ENCODE results near the gene RGS7BP. TPM values are rescaled to one million over a fixed set of nuclear protein-coding genes. Genes with fewer than 3 reads are reported as not detected.
"Not testable (repeated sequence)": the region's sequence is repeated elsewhere in the genome, so short reads cannot be mapped to it uniquely, and the experiment has no call there.

The RGS7BP gene
- polyA plus RNA-seq, 3 donors: 0.20 to 0.79 (median 0.67) TPM

DNA sequence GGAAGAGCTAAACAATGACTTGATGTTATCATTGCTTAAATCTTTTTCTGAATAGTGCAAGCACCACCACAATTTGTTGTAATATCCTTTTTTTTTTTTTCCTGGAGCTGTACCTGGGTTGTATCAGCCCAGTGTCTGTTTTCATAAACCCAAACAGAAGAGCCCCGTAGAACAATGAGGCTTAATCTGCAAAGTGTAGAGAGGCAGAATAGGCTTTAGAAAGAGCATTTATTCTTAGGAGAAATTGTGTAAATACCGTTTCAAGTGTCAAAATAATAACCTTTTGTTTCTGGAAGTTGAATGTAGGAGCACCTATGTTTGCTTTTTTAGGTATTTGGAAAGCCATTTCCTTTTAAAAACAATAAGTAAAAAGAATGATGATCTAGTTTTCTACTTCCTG lies 26.4 kb downstream of the RGS7BP start:
- 24% methylated on average over 2 of the region's 2 CpGs for WGBS, 3 donors
- no peak overlapping the region for H3K27ac ChIP-seq (ENCODE audit: low read depth, low read length)

DNA sequence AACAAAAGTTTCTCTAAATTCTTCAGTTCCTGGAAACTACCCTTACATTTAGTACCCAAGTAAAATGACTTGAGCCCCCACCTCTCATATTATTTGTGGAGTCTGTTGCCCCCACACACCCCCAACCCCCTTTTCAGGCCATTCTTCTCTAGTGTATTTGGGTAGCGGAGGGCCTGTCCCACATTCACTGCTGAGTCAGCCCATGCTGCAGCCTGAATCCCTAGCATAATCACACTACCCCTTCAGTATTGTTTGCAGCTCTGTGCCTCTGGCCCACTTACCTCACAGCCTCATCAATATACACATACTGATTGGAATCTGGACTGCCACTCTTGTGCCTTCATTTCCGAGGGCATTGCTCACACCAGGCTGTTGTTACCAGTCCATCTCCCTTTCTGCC lies 26.8 kb downstream of the RGS7BP start:
- 89 to 92% (median 91%) methylated on average over 2 of the region's 2 CpGs for WGBS, 3 donors
- no peak overlapping the region for H3K27ac ChIP-seq (ENCODE audit: low read depth, low read length)

DNA sequence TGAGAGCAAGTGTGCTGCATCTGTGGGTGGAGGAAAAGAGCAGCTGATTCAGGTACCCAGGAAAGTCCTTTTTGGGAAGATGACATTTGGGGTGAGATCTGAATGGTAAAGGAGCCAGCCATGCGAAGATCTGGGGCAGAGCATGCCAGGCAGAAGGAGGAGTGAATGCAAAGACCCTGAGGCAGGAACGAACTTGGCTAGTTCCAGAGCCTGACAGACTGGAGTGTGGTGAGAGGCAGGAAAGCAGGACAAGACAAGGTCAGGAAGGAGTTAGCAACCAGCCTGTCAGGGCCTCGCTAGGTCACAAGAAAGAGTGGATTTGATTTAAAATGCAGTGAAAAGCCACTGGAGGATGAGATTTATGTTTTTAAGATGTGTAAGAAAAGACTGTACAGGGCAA lies 28.2 kb downstream of the RGS7BP start:
- WGBS, 3 donors: 54 to 80% (median 79%) methylated on average over 3 of the region's 3 CpGs
- H3K27ac ChIP-seq (ENCODE audit: low read depth, low read length): no peak overlapping the region

DNA sequence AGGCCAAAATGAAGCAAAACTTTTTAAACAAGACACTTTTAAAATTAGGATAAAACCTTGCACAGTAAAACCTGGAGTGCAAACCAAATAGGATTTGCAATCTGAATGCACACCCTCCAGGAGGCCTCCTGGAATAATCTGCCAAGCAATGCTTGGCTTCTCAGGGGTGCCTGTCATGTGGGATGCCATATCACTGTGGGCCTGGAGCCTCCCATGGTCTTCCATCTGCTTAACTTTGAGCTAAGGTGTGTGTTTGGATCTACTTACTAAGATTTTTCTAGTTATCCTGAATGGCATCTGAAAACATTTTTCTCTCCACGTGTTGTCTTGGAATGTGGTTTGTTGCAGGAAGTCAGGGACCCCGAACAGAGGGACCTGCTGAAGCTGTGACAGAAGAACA lies 52.1 kb downstream of the RGS7BP start:
- 60 to 70% (median 68%) methylated on average over 2 of the region's 2 CpGs for WGBS, 3 donors
- H3K27ac ChIP-seq (ENCODE audit: low read depth, low read length): no peak overlapping the region

DNA sequence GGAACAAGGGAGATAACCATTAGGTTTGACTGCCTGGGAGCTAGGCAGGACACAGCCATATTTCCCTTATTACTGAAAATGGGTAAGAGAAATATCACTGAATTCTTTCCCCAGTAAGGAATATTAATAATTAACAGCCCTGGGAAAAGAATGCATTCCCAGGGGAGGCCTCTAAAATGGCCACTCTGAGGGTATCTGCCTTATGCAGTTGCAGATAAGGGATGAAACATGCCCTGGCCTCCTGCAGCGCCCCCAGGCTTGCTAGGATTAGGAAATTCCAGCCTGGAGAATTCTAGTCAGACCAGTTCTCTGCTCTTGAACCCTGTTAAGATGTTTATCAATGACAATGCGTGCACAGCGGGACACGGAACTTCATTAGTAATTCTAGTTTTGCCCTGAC lies 52.8 kb downstream of the RGS7BP start:
- WGBS, 3 donors: 75 to 91% (median 77%) methylated on average over 4 of the region's 4 CpGs
- not testable (repeated sequence) for H3K27ac ChIP-seq (ENCODE audit: low read depth, low read length)

DNA sequence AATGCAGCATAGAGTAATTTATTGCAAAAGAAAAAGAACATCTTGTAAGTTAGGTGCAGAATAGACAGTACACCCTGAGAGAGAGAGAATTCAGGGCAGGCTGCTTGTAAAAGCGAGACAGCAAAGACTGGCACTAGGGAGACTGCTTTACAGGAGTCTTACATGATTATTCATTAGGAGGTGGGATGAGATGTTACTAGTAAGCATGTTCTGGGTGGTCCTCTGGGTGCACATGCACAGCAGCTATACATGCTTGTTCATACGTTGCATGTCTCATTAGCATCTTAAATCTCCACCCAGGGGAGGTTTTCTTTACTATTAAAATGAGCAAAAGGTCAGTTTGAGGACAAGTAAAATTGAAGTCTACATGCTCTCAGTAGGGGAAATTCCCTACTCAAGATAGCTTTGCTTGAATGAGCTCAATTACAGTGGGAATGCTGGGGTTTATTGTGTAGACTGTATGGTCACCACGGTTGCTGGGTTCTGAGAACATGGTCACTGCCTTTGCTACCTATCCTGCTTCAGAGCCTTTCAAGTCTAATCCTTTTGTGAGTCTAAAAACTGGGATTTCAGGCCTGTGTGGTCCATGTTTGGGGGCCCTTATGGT lies 60.6 kb downstream of the RGS7BP start:
- WGBS, 3 donors: 71 to 81% (median 81%) methylated on average over 3 of the region's 3 CpGs
- no peak overlapping the region for H3K27ac ChIP-seq (ENCODE audit: low read depth, low read length)

DNA sequence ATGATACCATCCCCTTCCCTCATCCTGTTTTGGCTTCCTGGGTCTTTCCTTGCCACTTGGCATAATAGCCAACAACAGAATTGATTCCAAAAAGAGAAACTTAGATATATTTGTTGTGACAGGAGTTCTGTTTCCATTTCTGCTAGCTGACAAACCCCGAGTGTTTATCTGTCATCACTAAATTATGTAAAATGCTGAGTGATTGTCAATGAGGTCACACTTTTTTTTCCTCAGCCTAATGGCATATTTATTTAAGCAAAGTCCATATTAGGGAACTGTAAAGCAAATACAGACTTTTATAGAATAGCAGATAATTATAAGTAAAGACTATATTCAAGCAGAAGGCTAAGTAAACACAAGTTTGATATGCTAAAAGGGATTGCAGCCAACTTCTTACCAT lies 64.0 kb downstream of the RGS7BP start:
- WGBS, 3 donors: 13 to 53% (median 39%) methylated on average over 1 of the region's 1 CpG
- no peak overlapping the region for H3K27ac ChIP-seq (ENCODE audit: low read depth, low read length)

DNA sequence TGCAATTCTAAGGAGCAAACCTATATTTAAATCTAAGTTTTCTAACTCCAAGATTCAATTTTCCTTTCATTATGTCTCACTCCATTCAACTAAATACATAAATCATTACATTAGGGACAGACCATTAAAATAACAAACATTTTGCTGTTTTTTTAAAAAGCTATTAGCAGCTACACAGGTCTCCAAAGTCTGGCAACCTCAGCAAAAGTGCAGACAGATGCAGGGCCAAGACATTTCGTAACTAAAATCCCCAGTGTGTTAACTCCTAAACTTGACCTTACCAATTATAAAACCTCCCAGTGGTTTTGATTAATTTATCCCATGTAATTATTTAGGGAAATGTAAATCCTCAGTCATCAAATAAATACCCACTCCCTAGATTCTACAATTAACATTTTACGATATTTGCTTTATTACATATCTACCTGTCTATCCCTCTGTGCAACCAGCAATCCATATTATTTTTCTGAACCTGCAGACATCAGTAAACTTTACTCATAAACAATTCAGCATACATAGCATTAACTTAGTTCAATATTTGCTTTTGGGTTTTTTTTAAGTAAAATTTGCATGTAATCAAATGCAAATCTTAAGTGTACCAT lies 64.7 kb downstream of the RGS7BP start:
- WGBS, 3 donors: 70 to 77% (median 72%) methylated on average over 2 of the region's 2 CpGs
- no peak overlapping the region for H3K27ac ChIP-seq (ENCODE audit: low read depth, low read length)

DNA sequence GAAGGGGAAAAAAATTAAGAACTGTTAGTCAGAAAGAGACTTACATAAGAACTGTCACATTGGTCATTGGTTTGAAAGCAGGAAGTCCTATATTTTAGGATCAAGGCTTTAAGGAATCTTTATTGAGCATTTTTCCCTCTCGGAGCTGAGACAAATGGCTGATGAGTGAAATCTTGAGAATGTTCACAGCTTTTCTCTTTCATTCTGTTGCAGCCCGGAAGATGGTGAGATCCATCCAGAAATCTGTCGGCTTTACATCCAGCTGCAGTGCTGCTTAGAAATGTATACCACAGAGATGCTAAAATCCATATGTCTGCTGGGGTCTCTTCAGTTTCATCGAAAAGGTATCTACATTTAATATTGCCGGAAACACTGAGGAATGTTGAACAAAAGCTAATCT lies 69.7 kb downstream of the RGS7BP start:
- H3K27ac ChIP-seq (ENCODE audit: low read depth, low read length): no peak overlapping the region
- WGBS, 3 donors: 76 to 77% (median 76%) methylated on average over 5 of the region's 5 CpGs

DNA sequence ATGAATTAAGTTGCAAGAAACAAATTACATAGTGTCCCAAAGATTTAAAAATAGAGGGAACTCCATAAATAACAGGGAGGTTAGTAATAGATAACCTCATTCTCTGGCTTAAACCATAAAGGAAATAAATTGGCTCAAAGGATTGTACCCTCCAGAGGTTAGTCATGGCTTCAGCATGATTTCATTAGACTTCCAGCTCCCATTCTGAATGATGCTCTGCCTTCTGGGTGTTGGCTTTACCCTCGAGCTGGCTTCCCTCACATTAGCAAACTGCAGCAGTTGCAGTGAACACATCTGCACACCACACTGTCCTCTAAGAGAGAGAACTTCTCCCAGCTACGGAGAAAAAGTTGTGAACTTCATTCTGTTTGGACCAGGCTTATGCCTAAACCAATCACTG lies 70.4 kb downstream of the RGS7BP start:
- 55 to 59% (median 57%) methylated on average over 2 of the region's 2 CpGs for WGBS, 3 donors
- no peak overlapping the region for H3K27ac ChIP-seq (ENCODE audit: low read depth, low read length)

DNA sequence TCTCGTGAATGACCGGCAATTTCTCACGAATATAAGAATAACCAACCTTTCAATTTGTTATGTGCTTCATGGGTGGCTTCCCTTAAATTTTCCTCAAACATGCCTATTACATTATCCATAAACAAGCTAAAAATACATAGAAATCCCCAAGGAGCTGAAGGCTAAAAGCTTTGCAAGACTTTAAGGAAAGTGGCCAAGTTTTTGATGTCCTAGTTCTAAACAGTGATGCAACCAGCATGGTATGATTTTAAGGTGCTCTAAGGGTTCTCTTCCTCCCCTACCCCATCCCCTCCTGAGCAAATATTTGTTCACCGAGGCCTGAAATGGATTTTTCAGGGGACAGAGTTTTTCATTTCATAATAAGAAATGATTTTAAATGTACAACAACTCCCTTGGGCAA lies 79.8 kb downstream of the RGS7BP start:
- 62 to 65% (median 64%) methylated on average over 4 of the region's 4 CpGs for WGBS, 3 donors
- H3K27ac ChIP-seq (ENCODE audit: low read depth, low read length): no peak overlapping the region

DNA sequence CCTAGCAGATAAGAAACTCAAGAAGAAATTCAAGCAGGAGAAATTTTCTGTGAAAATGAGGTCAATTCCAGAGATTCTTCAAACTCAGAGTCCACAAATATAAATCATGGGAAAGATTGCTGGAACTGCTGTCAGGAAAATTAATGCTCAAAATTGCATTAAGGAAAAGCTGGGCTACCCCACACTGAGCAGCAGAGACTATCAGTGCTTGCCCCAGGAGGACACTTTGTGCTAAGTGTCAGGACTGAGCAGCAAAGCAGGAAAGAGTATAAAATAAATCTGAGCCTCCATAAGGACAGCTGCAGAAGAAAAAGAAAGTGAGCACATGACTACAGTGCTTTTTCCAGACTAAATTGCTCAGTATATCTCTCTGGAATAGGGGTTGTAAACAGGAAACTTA lies 81.6 kb downstream of the RGS7BP start:
- no peak overlapping the region for H3K27ac ChIP-seq (ENCODE audit: low read depth, low read length)

DNA sequence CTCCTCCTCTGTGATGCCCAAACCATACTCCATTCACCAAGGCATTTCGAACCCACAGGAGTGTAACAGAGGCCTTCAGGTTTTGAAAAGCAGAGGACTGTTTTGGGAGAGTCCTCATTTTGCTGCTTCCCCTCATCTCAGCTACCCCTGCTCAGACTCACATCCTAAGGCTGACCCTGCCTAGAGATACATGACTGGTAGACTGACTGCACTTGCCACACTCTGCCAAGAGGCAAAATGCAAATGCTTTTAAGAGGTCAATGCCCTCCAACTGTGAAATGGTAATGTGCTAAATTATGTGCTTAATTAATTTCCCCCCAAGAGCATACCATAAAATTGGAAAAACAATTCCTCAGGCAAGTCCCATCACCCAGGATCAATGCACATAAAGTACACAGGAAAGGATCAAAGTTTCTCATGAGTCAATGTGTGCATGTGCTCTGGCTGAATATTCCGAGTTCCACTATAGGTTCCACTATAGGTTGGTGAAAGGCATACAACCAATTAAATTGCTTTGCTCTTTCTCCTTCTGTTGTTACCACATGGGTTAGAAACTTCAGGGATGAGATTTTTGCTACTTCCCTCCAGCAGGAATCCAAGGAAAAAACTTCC lies 87.0 kb downstream of the RGS7BP start:
- no peak overlapping the region for H3K27ac ChIP-seq (ENCODE audit: low read depth, low read length)
- WGBS, 3 donors: 47 to 65% (median 53%) methylated on average over 2 of the region's 2 CpGs

DNA sequence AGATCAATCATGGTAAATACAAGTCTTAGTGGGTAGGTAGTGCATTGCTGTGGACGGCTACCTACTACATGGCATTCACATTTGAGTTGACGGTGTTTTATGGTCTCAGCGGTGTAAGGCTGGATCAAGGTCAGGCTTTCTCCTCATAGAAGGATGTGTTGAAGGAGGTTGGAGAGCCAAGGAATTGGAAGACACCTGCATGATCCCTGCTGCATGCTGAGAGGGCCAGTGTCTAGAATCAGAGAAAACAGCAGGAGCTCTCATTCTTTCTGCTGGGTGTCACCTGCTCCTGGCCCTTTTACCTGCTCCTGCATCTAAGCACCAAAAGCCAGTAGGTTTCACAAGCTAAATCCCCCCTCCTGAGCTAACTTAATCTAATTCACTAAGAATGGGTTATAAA lies 88.2 kb downstream of the RGS7BP start:
- H3K27ac ChIP-seq (ENCODE audit: low read depth, low read length): no peak overlapping the region
- WGBS, 3 donors: 81 to 96% (median 92%) methylated on average over 3 of the region's 3 CpGs

DNA sequence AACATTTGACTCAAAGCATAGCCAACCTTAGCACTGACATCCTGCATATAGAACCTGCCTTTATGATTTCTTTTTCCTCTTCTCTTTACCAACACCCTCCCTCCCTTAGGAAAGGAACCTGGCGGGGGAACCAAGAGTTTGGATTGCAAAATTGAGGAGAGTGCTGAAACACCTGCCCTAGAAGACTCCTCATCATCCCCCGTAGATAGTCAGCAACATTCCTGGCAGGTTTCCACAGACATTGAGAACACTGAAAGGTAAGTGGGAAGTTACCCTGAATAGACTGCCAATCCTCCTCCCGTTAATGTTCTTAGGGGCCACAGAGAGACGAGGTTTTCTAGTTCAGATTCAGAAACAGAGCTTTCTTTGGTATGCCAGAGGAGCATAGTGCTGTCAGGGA lies 88.8 kb downstream of the RGS7BP start:
- 45 to 68% (median 54%) methylated on average over 4 of the region's 4 CpGs for WGBS, 3 donors
- no peak overlapping the region for H3K27ac ChIP-seq (ENCODE audit: low read depth, low read length)

DNA sequence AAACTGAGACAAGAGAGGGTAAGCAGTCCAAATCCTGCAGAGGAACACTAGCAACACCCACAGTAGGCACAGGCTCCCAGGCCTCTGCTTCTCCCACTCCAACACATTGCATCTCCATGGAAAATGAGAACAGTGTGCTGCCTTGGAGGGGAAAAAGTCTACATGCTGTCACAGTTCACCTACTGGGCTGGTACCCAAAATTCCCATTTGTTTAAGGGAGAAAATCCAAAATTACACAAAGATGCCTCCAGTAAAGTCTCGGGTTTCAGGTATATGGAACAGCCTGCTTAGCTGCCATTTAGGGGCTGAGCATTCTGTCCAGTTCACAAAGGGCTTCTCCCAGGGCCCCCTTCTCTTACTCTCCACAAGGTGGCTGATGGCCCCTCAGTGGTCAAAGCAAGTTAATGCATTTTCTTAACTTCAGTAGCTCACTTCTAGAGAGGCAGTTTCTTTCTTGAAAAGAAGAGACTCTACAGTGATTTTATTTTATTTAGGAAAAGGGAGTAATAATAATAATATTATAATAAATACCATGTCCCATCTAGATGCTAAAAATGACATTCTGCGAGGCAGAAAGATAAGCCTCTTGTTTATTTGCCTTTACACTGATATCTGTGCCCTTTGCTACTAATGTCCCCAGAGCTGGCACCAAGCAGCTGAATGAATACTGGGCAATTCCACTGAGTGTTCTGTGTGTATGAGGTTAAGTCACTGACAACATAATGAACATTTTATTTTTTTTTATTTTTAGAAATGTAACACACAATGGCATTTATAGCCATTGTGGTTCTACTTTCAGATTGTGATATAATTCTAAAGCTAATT lies 89.4 kb downstream of the RGS7BP start:
- WGBS, 3 donors: 60 to 67% (median 64%) methylated on average over 2 of the region's 2 CpGs
- no peak overlapping the region for H3K27ac ChIP-seq (ENCODE audit: low read depth, low read length)

DNA sequence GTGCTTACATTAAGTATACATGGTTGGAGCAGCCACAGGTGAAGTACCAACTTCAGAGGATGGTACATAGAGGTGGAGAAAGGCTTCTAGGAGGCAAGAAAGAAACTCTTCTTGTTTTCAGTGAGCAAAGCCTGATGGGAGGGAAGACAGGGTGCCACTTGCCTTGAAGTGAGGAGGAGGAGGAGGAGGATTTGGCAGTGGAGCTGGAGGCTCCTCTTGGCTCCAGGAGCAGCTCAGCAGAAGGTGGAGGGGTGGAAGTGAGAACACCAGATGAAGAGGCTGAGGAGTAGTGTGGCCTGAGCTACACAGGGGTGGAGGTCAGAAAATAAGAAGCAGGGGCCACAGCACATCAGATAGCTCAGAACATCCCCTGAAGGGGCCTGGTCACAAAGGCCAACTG lies 93.4 kb downstream of the RGS7BP start:
- no peak overlapping the region for H3K27ac ChIP-seq (ENCODE audit: low read depth, low read length)

DNA sequence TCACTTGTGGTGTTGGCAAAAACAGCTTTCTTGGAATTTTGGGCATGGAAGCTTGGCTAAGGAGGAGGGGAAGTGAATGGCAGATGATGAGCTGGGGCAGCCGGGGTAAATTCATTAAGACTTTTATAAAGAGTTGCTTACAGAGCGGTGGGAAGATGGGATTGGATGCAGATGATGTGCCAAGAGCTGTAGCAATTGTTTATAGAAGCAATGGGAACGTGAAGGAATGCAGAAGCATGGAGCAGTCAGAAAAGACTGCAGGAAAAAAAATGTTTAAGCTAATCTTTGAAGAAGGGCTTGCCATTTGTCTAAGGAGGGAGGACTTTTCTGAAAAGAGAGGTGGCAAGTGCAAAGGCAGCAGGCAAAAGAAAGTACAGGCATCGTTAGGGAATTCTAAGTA lies 97.9 kb downstream of the RGS7BP start:
- no peak overlapping the region for H3K27ac ChIP-seq (ENCODE audit: low read depth, low read length)
- WGBS, 3 donors: 47 to 53% (median 47%) methylated on average over 4 of the region's 4 CpGs

DNA sequence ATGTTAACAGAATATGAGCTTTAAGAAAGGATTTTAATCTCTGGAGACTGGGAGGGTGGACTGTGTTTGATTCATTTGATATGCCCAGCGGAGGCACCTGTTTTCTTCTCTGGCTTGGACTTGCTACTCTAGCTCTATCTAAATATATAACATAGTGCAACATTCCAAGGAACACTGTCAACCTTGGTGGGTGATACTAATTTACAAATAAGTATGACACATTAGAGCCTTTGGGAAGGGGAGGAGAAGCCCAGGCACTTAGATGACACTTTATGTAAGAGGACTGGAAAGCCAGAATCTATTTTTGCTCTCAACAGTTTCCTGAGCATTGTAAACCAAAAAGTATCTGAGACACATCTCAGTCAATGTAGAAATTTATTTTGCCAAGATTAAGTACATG lies 101.1 kb downstream of the RGS7BP start:
- 78 to 97% (median 97%) methylated on average over 1 of the region's 1 CpG for WGBS, 3 donors
- H3K27ac ChIP-seq (ENCODE audit: low read depth, low read length): no peak overlapping the region
